HG03521 (cell line): ENCODE data around the gene NLGN1.
A peak's percentile ranks its signal among the peaks of the same experiment; 100 is the strongest.

Experiments
- ATAC-seq: cut with Tn5 transposase; IDR thresholded peaks from one replicate; pipeline ENCODE4 v1.9.1; 2021; ENCODE audit warnings: mild to moderate bottlenecking, moderate library complexity; ENCODE audit not compliant: unreplicated experiment

The NLGN1 gene

GRCh38 chr3:174061162-174061561, 663.6 kb downstream of the NLGN1 start:
- no peak for ATAC-seq

- no peak for ATAC-seq
Observed at GRCh38 chr3:174061731-174062130, 664.2 kb downstream of the NLGN1 start.

GRCh38 chr3:174062923-174063322, 665.4 kb downstream of the NLGN1 start:
- ATAC-seq = no peak

GRCh38 chr3:174068035-174068434, 670.5 kb downstream of the NLGN1 start:
- no peak for ATAC-seq

GRCh38 chr3:174072675-174073074, 675.1 kb downstream of the NLGN1 start:
- ATAC-seq = no peak

- ATAC-seq = no peak
Observed at GRCh38 chr3:174083706-174084105, 686.2 kb downstream of the NLGN1 start.

- no peak for ATAC-seq
Observed at GRCh38 chr3:174089592-174089991, 692.0 kb downstream of the NLGN1 start.

GRCh38 chr3:174094669-174095068, 697.1 kb downstream of the NLGN1 start:
- ATAC-seq = no peak

- ATAC-seq = no peak
Observed at GRCh38 chr3:174097686-174098085, 700.1 kb downstream of the NLGN1 start.

GRCh38 chr3:174098746-174099145, 701.2 kb downstream of the NLGN1 start:
- no peak for ATAC-seq

GRCh38 chr3:174099724-174100123, 702.2 kb downstream of the NLGN1 start:
- no peak for ATAC-seq

GRCh38 chr3:174100744-174101143, 703.2 kb downstream of the NLGN1 start:
- no peak for ATAC-seq

GRCh38 chr3:174101244-174101643, 703.7 kb downstream of the NLGN1 start:
- ATAC-seq = peak; percentile 98

GRCh38 chr3:174102274-174102673, 704.7 kb downstream of the NLGN1 start:
- ATAC-seq = no peak

GRCh38 chr3:174102866-174103265, 705.3 kb downstream of the NLGN1 start:
- no peak for ATAC-seq

GRCh38 chr3:174110761-174111160, 713.2 kb downstream of the NLGN1 start:
- no peak for ATAC-seq

- no peak for ATAC-seq
Observed at GRCh38 chr3:174111776-174112175, 714.2 kb downstream of the NLGN1 start.

GRCh38 chr3:174116421-174116820, 718.9 kb downstream of the NLGN1 start:
- ATAC-seq = no peak

GRCh38 chr3:174120997-174121396, 723.5 kb downstream of the NLGN1 start:
- ATAC-seq = no peak

GRCh38 chr3:174122411-174122810, 724.9 kb downstream of the NLGN1 start:
- ATAC-seq = no peak

GRCh38 chr3:174125267-174125824, 727.8 kb downstream of the NLGN1 start:
- ATAC-seq = no peak

- ATAC-seq = no peak
Observed at GRCh38 chr3:174126990-174127758, 729.6 kb downstream of the NLGN1 start.

GRCh38 chr3:174132006-174132405, 734.5 kb downstream of the NLGN1 start:
- ATAC-seq = no peak
